A673 (cell line): ENCODE measurements around the gene TGM2. TPM values are rescaled to one million over a fixed set of nuclear protein-coding genes. Genes with fewer than 3 reads are reported as not detected.

Experiments used
- BruUV-seq: library from RNA; stranded (reverse); fragments of 400-500 nt; replicated peaks from 2 replicates; lab custom pipeline; 2021; lab: Mats Ljungman, UMichigan
- CTCF ChIA-PET: fragments of 300-600 bp; sonication (Branson Sonifier 250); formaldehyde crosslinking; loops from one replicate; lab custom pipeline; 2022; ENCODE audit warnings: antibody characterized with exemption; lab: Charles Lee
- POLR2A ChIA-PET: fragments of 300-600 bp; sonication (Branson Sonifier 250); formaldehyde crosslinking; loops from one replicate; lab custom pipeline; 2022; ENCODE audit warnings: antibody characterized with exemption; ENCODE audit not compliant: low non-redundant PET; lab: Charles Lee
- DNase-seq: peaks from one replicate; pipeline ENCODE4 v3.0.0-alpha.2; 2015; ENCODE audit warnings: low spot score
- H3K27ac ChIP-seq: fragments of 200-600 bp; sonication (generic); 2 replicates; pipeline ENCODE4 v1.5.1; 2016; ENCODE audit warnings: mixed run types, low read depth, mild to moderate bottlenecking, mixed read lengths, antibody characterized with exemption, low read length; ENCODE audit not compliant: poor library complexity, severe bottlenecking
- H3K27me3 ChIP-seq: fragments of 200-600 bp; sonication (generic); replicated peaks from 2 replicates; pipeline ENCODE4 v1.6.1; 2017; ENCODE audit warnings: mixed run types, low read depth, mild to moderate bottlenecking, mixed read lengths, antibody characterized with exemption, low read length; ENCODE audit not compliant: insufficient read depth, poor library complexity
- H3K36me3 ChIP-seq: fragments of 200-600 bp; sonication (generic); 2 replicates; pipeline ENCODE4 v1.6.1; 2016; ENCODE audit warnings: mixed run types, mild to moderate bottlenecking, mixed read lengths, antibody characterized with exemption, low read length; ENCODE audit not compliant: insufficient read depth, poor library complexity, severe bottlenecking
- H3K4me1 ChIP-seq: fragments of 200-600 bp; sonication (generic); 2 replicates; pipeline ENCODE4 v1.6.1; 2017; ENCODE audit warnings: mixed run types, mild to moderate bottlenecking, mixed read lengths, antibody characterized with exemption, low read length; ENCODE audit not compliant: insufficient read depth, poor library complexity, severe bottlenecking
- H3K4me3 ChIP-seq: fragments of 200-600 bp; sonication (generic); 2 replicates; pipeline ENCODE4 v1.5.1; 2016; ENCODE audit warnings: low read depth, mixed run types, mild to moderate bottlenecking, mixed read lengths, low read length; ENCODE audit not compliant: poor library complexity, severe bottlenecking
- H3K9me3 ChIP-seq: fragments of 200-600 bp; sonication (generic); 2 replicates; pipeline ENCODE4 v1.6.1; 2016; ENCODE audit warnings: mixed run types, low read depth, mild to moderate bottlenecking, mixed read lengths, antibody characterized with exemption, low read length; ENCODE audit not compliant: poor library complexity, severe bottlenecking
- EZH2 ChIP-seq: fragments of 200-600 bp; sonication (generic); IDR thresholded peaks from 2 replicates; pipeline ENCODE4 v1.6.1; 2017; ENCODE audit warnings: borderline replicate concordance, low read depth, mild to moderate bottlenecking, mixed read lengths, antibody characterized with exemption, low read length; ENCODE audit not compliant: poor library complexity, severe bottlenecking
- intact Hi-C: fragments of 100-400 bp; cut with micrococcal nuclease; formaldehyde crosslinking; loops from one replicate; pipeline ENCODE4 v1.10.0; 2022; ENCODE audit not compliant: unreplicated experiment
- total RNA-seq: library from RNA; stranded (reverse); gene quantifications from 2 replicates; pipeline ENCODE4 v1.2.3, GENCODE V29; 2021
- TF ChIP-seq, protein P1 (sequence below): fragments of 300-800, 200-600 bp; sonication (generic); conservative IDR thresholded peaks from 2 replicates; pipeline ENCODE4 v1.5.1; 2017; ENCODE audit warnings: low read depth, mild to moderate bottlenecking, antibody characterized with exemption, low read length, moderate library complexity, mixed read lengths

The TGM2 gene
- total RNA-seq, 1 experiment from 2014 or later, result 0.43 TPM

DNA sequence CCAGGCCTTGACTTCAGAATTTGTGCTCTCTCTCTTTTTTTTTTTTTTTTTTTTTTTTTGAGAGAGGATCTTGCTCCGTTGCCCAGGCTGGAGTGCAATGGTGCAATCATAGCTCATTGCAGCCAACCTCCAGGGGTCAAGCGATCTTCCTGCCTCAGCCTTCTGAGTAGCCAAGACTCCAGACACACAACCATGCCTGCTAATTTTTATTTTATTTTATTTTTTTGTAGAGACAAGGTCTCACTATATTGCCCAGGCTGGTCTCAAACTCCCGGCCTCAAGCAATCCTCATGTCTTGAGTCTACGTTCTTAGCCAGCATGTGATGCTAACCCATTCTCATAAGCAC is 19.4 kb downstream of the TGM2 start:
- POLR2A ChIA-PET, result no interaction called here
- no TSS peak for BruUV-seq
- CTCF ChIA-PET, result no interaction called here
- Histone ChIP-seq H3K4me3 (no peak overlapping the region), H3K4me1 (peaks cover 1% of the 10 kb centered on the region), H3K36me3 (no peaks in the 10 kb centered on the region), H3K9me3 (no peaks in the 10 kb centered on the region), H3K27me3 (no peaks in the 10 kb centered on the region), H3K27ac (no peak overlapping the region)
- DNase-seq, result no peak
- TF ChIP-seq, protein P1, sequence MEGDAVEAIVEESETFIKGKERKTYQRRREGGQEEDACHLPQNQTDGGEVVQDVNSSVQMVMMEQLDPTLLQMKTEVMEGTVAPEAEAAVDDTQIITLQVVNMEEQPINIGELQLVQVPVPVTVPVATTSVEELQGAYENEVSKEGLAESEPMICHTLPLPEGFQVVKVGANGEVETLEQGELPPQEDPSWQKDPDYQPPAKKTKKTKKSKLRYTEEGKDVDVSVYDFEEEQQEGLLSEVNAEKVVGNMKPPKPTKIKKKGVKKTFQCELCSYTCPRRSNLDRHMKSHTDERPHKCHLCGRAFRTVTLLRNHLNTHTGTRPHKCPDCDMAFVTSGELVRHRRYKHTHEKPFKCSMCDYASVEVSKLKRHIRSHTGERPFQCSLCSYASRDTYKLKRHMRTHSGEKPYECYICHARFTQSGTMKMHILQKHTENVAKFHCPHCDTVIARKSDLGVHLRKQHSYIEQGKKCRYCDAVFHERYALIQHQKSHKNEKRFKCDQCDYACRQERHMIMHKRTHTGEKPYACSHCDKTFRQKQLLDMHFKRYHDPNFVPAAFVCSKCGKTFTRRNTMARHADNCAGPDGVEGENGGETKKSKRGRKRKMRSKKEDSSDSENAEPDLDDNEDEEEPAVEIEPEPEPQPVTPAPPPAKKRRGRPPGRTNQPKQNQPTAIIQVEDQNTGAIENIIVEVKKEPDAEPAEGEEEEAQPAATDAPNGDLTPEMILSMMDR, result no peak
- intact Hi-C loops, result no loop called here

DNA sequence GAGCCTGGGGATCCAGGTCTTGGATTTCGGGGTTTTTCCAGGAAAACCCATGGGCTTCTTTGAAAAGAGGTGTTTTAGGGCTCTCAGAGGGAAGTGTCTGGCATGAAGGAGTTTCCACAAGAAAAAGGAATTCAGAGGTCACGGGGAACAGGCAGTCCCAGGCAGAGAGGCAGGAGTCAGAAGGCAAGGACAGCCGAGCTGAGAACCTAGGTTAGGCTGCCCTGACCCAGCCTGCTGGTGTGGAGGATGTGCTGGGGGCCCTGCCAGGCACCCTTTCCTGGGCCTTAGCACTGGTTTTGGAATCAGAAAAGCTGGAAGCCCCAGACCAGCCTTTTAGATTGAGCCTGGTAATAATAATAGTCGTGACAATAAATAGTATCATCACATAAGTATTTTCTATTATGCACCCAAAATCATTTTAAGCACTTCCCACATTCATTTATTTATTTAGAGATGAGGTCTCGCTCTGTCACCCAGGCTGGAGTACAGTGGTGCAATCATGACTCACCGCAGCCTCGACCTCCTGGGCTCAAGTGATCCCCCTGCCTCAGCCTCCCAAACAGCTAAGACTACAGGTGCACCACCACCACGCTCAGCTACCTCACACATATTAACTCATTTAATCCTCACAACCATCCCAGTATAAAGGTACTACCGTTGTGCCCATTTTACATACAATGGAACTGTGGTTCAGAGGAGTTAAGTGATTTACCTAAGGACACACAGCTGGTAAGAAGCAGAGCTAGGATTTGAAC is 19.9 kb downstream of the TGM2 start:
- Histone ChIP-seq H3K4me3 (no peak overlapping the region), H3K9me3 (no peaks in the 10 kb centered on the region), H3K36me3 (no peaks in the 10 kb centered on the region), H3K27ac (no peak overlapping the region), H3K4me1 (peaks cover 7% of the 10 kb centered on the region), H3K27me3 (no peaks in the 10 kb centered on the region)
- POLR2A ChIA-PET, result no interaction called here
- TF ChIP-seq, protein P1, result no peak
- no peak for TF ChIP-seq EZH2
- no peak for DNase-seq
- intact Hi-C loops, result no loop called here
- CTCF ChIA-PET, result no interaction called here
- no TSS peak for BruUV-seq

DNA sequence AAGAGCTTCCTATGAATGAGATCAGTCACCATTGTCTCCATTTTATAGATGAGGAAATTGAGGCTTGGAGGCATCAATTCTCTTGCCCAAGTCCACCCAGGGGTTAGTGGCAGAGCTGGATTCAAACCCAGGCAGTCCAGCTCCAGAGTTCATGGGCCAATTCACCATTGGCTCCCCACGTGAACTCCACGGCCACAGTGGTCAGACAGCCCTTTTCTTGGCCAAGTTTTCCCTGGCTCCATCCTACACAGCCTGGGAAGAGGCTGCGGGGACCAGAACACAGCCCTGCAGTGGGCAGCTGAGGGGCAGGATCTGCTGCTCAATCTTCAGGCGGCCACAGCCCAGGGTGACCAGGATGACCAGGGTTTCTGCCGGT is 20.5 kb downstream of the TGM2 start:
- H3K4me3 ChIP-seq, result no peak overlapping the region
- no TSS peak for BruUV-seq
- ChIA-PET CTCF (no interaction called here), POLR2A (no interaction called here)
- intact Hi-C loops, result no loop called here
- no peaks in the 10 kb centered on the region for H3K27me3 ChIP-seq
- H3K27ac ChIP-seq, result no peak overlapping the region
- H3K9me3 ChIP-seq, result no peaks in the 10 kb centered on the region
- TF ChIP-seq, protein P1, result no peak
- TF ChIP-seq EZH2, result no peak
- peaks cover 11% of the 10 kb centered on the region for H3K4me1 ChIP-seq
- H3K36me3 ChIP-seq, result no peaks in the 10 kb centered on the region
- no peak for DNase-seq
